GM23338 (cell line): ENCODE results near the gene MRRF. TPM values are rescaled to one million over a fixed set of nuclear protein-coding genes. Genes with fewer than 3 reads are reported as not detected.

ENCODE experiments used
- ATAC-seq: fragments of 200-7000 bp; cut with Tn5 transposase; 3 replicates; pipeline ENCODE4 v1.9.1; 2020
- DNase-seq: peaks from one replicate; pipeline ENCODE4 v3.0.0-alpha.2; 2015; ENCODE audit warnings: low spot score
- H2AFZ ChIP-seq: fragments of 200-600 bp; sonication (generic); 2 replicates; pipeline ENCODE4 v1.8.0; 2016; ENCODE audit warnings: antibody characterized with exemption, mild to moderate bottlenecking, moderate library complexity
- H3F3A ChIP-seq: fragments of 200-600 bp; sonication (generic); replicated peaks from 2 replicates; pipeline ENCODE4 v1.8.0; 2017; ENCODE audit warnings: antibody characterized with exemption, mixed run types, low read depth
- H3K27ac ChIP-seq: fragments of 200-600 bp; sonication (generic); 2 replicates; pipeline ENCODE4 v1.6.1; 2016; ENCODE audit warnings: low read depth
- H3K27me3 ChIP-seq: fragments of 200-600 bp; sonication (generic); 2 replicates; pipeline ENCODE4 v1.8.0; 2016; ENCODE audit warnings: mild to moderate bottlenecking, mixed run types, moderate library complexity; ENCODE audit not compliant: insufficient read depth
- H3K36me3 ChIP-seq: fragments of 200-600 bp; sonication (generic); 2 replicates; pipeline ENCODE4 v1.8.0; 2016; ENCODE audit warnings: mild to moderate bottlenecking; ENCODE audit not compliant: insufficient read depth
- H3K4me1 ChIP-seq: fragments of 200-600 bp; sonication (generic); 2 replicates; pipeline ENCODE4 v1.8.0; 2016; ENCODE audit warnings: mild to moderate bottlenecking, moderate library complexity; ENCODE audit not compliant: insufficient read depth
- H3K4me2 ChIP-seq: fragments of 200-600 bp; sonication (generic); 2 replicates; pipeline ENCODE4 v1.7.1; 2017; ENCODE audit warnings: mixed run types
- H3K4me3 ChIP-seq: fragments of 200-600 bp; sonication (generic); 2 replicates; pipeline ENCODE4 v1.6.1; 2016; ENCODE audit warnings: mixed run types
- H3K79me2 ChIP-seq: fragments of 200-600 bp; sonication (generic); replicated peaks from 2 replicates; pipeline ENCODE4 v1.8.0; 2017; ENCODE audit warnings: mild to moderate bottlenecking; ENCODE audit not compliant: insufficient read depth
- H3K9me2 ChIP-seq: fragments of 200-600 bp; sonication (generic); 2 replicates; pipeline ENCODE4 v1.8.0; 2017; ENCODE audit not compliant: insufficient read depth
- H4K20me1 ChIP-seq: fragments of 200-600 bp; sonication (generic); replicated peaks from 2 replicates; pipeline ENCODE4 v1.8.0; 2017; ENCODE audit warnings: mild to moderate bottlenecking; ENCODE audit not compliant: insufficient read depth
- H3K27ac Mint-ChIP-seq: 2 replicates; pipeline ENCODE4 v1.8.0; 2020; ENCODE audit warnings: inconsistent platforms, mild to moderate bottlenecking, moderate library complexity, mixed read lengths
- H3K27me3 Mint-ChIP-seq: 3 replicates; pipeline ENCODE4 v1.8.0; 2022; ENCODE audit warnings: low read depth, mild to moderate bottlenecking, moderate library complexity, mixed read lengths, inconsistent platforms; ENCODE audit not compliant: insufficient read depth, poor library complexity
- H3K36me3 Mint-ChIP-seq: 3 replicates; pipeline ENCODE4 v1.8.0; 2021; ENCODE audit warnings: low read depth, mild to moderate bottlenecking, inconsistent platforms, moderate library complexity, mixed read lengths
- H3K4me1 Mint-ChIP-seq: 3 replicates; pipeline ENCODE4 v1.8.0; 2020; ENCODE audit warnings: mild to moderate bottlenecking, inconsistent platforms, mixed read lengths
- H3K4me3 Mint-ChIP-seq: 3 replicates; pipeline ENCODE4 v1.8.0; 2021; ENCODE audit warnings: moderate library complexity, mild to moderate bottlenecking, inconsistent platforms, mixed read lengths
- H3K9me3 Mint-ChIP-seq: 3 replicates; pipeline ENCODE4 v1.8.0; 2020; ENCODE audit warnings: moderate library complexity, mild to moderate bottlenecking, inconsistent platforms, mixed read lengths
- CTCF ChIP-seq, 2 experiments: fragments of 200-600 bp in 1 of 2; sonication (generic) in 1 of 2; conservative IDR thresholded peaks; 2 replicates each; pipeline versions ENCODE4 v1.5.1 to v1.6.1; 2016 to 2017; ENCODE audit warnings: antibody characterized with exemption in 2 of 2, low read depth in 2 of 2, mild to moderate bottlenecking in 2 of 2, moderate library complexity in 1 of 2
- ETS1 ChIP-seq: IDR thresholded peaks from 2 replicates; pipeline ENCODE4 v1.6.1; 2016; ENCODE audit warnings: antibody characterized with exemption
- EZH2 ChIP-seq: fragments of 200-600 bp; sonication (generic); IDR thresholded peaks from one replicate; pipeline ENCODE4 v1.8.0; 2017; ENCODE audit warnings: antibody characterized with exemption, mild to moderate bottlenecking, low read depth; ENCODE audit not compliant: unreplicated experiment
- NANOG ChIP-seq: IDR thresholded peaks from 2 replicates; pipeline ENCODE4 v1.6.1; 2016; ENCODE audit warnings: antibody characterized with exemption, borderline replicate concordance
- ZNF462 ChIP-seq: fragments of 250-450 bp; sonication (Bioruptor Pico); IDR thresholded peaks from 2 replicates; pipeline ENCODE4 v1.5.0; 2020; ENCODE audit warnings: mild to moderate bottlenecking, moderate library complexity
- polyA plus RNA-seq: library from polyadenylated mRNA; unstranded; fragments of >200 nt; fragmentation: Nextera tagmentation; extraction: Ambion mirVana; gene quantifications from 2 replicates; pipeline ENCODE4 v1.2.1, GENCODE V29; 2016
- total RNA-seq: library from RNA; depleted of rRNA; stranded (reverse); fragments of >200 nt; shearing (Covaris generic); gene quantifications from 2 replicates; pipeline ENCODE4 v1.2.3, GENCODE V29; 2014

The MRRF gene
- total and polyA plus RNA-seq, 2 experiments from 2014 or later: 27.8 to 32.7 TPM

- peaks cover 66% of the 10 kb centered on the region for H3K4me1 ChIP-seq
- DNase-seq (no peak), ATAC-seq (no peak)
- H3K36me3 ChIP-seq: no peaks in the 10 kb centered on the region
- H3K27me3 Mint-ChIP-seq: peaks cover 15% of the 10 kb centered on the region
- no peak overlapping the region for H3K27ac Mint-ChIP-seq
- no peaks in the 10 kb centered on the region for H3K27me3 ChIP-seq
- H3K9me3 Mint-ChIP-seq: no peaks in the 10 kb centered on the region
- peak in 1 of 2 experiments; percentile 35; a peak in 1 of 4 replicates for TF ChIP-seq CTCF (conservative IDR thresholded peaks at IDR 0.05; ENCODE audit: low read depth in 2 of 2)
- no peak for TF ChIP-seq ETS1
- TF ChIP-seq EZH2: no peak
- H2AFZ ChIP-seq: no peak overlapping the region
- no peaks in the 10 kb centered on the region for H3K36me3 Mint-ChIP-seq
- no peaks in the 10 kb centered on the region for H3K9me2 ChIP-seq
- no peak overlapping the region for H3K4me2 ChIP-seq
- H4K20me1 ChIP-seq: no peaks in the 10 kb centered on the region; the same call in 1 of the 2 replicates
- H3F3A ChIP-seq: 0 out of 2 replicates have a peak, but pooled peaks cover 4% of the 10 kb centered on the region
- no peak overlapping the region for H3K4me3 Mint-ChIP-seq
- H3K4me3 ChIP-seq: no peak overlapping the region
- peaks cover 76% of the 10 kb centered on the region for H3K4me1 Mint-ChIP-seq
- no peak overlapping the region for H3K27ac ChIP-seq
- H3K79me2 ChIP-seq: no peaks in the 10 kb centered on the region
Observed at GRCh38 chr9:122334916-122335315, 70.2 kb downstream of the MRRF start.

- Histone ChIP-seq H3K36me3 (no peaks in the 10 kb centered on the region), H3F3A (0 out of 2 replicates have a peak, but pooled peaks cover 4% of the 10 kb centered on the region), H3K4me3 (peak overlapping the region; percentile 44; the same call in 1 of the 2 replicates), H3K27me3 (no peaks in the 10 kb centered on the region), H4K20me1 (no peaks in the 10 kb centered on the region; the same call in 1 of the 2 replicates), H3K79me2 (no peaks in the 10 kb centered on the region), H2AFZ (peak overlapping the region; percentile 19), H3K4me2 (peak overlapping the region; percentile 79), H3K27ac (no peak overlapping the region), H3K9me2 (no peaks in the 10 kb centered on the region), H3K4me1 (peaks cover 71% of the 10 kb centered on the region)
- ATAC-seq (no peak), DNase-seq (no peak)
- no peak for TF ChIP-seq NANOG
- peaks cover 23% of the 10 kb centered on the region for H3K27me3 Mint-ChIP-seq
- 0 out of 3 replicates have a peak overlapping the region, but pooled peaks have one; percentile 59 for H3K4me3 Mint-ChIP-seq
- no peaks in the 10 kb centered on the region for H3K9me3 Mint-ChIP-seq
- peaks cover 78% of the 10 kb centered on the region for H3K4me1 Mint-ChIP-seq
- H3K36me3 Mint-ChIP-seq: no peaks in the 10 kb centered on the region
- no peak overlapping the region for H3K27ac Mint-ChIP-seq
Observed at GRCh38 chr9:122336189-122336588, 71.5 kb downstream of the MRRF start.

GRCh38 chr9:122336866-122337555, 72.3 kb downstream of the MRRF start:
- H3K27ac Mint-ChIP-seq: no peak overlapping the region
- peaks cover 76% of the 10 kb centered on the region for H3K4me1 Mint-ChIP-seq
- peaks cover 22% of the 10 kb centered on the region for H3K27me3 Mint-ChIP-seq
- ATAC-seq: peak; percentile 71
- no peaks in the 10 kb centered on the region for H3K36me3 ChIP-seq
- H3K9me2 ChIP-seq: no peaks in the 10 kb centered on the region
- H3K36me3 Mint-ChIP-seq: no peaks in the 10 kb centered on the region
- DNase-seq: peak; percentile 47
- H4K20me1 ChIP-seq: no peaks in the 10 kb centered on the region; the same call in 1 of the 2 replicates
- 0 out of 2 replicates have a peak, but pooled peaks cover 4% of the 10 kb centered on the region for H3F3A ChIP-seq
- H3K4me1 ChIP-seq: peaks cover 68% of the 10 kb centered on the region
- H2AFZ ChIP-seq: peak overlapping the region; percentile 19
- H3K79me2 ChIP-seq: no peaks in the 10 kb centered on the region
- H3K27me3 ChIP-seq: no peaks in the 10 kb centered on the region
- no peaks in the 10 kb centered on the region for H3K9me3 Mint-ChIP-seq
- peak overlapping the region; percentile 59 for H3K4me3 Mint-ChIP-seq
- H3K4me2 ChIP-seq: peak overlapping the region; percentile 79
- H3K4me3 ChIP-seq: peak overlapping the region; percentile 44
- H3K27ac ChIP-seq: no peak overlapping the region
- TF ChIP-seq EZH2 (no peak), ZNF462 (CRISPR knock-in tag) (no peak)
